PC-9 (cell line): ENCODE measurements around the gene GCLC.

Experiments used
- EZH2 ChIP-seq: fragments of 200-600 bp; sonication (generic); IDR thresholded peaks from 2 replicates; pipeline ENCODE4 v1.8.0; 2017; ENCODE audit warnings: antibody characterized with exemption, low read depth
- TF ChIP-seq, protein P1 (sequence below): fragments of 200-600 bp; sonication (generic); conservative IDR thresholded peaks from 2 replicates; pipeline ENCODE4 v1.6.1; 2017; ENCODE audit warnings: mixed run types, antibody characterized with exemption, mild to moderate bottlenecking, moderate library complexity

DNA sequence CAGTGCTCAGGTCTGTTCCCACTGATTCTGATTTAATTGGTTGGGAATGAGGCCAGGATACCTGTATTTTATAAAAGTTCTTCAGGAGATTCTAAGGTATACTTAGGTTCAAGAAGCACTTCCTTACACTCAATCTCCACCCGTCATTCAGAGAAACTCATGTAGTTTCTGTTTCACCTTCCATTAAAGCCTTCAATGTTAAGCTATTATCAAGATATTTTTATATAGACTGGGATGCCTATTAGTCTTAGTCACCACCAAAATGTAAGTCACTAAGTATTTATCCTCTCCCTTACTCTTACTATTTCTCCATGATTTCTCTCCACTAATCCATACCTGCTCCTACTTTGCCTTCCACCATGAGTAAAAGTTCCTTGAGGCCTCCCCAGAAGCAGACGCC, 38.1 kb upstream of the GCLC start:
- TF ChIP-seq, protein P1, sequence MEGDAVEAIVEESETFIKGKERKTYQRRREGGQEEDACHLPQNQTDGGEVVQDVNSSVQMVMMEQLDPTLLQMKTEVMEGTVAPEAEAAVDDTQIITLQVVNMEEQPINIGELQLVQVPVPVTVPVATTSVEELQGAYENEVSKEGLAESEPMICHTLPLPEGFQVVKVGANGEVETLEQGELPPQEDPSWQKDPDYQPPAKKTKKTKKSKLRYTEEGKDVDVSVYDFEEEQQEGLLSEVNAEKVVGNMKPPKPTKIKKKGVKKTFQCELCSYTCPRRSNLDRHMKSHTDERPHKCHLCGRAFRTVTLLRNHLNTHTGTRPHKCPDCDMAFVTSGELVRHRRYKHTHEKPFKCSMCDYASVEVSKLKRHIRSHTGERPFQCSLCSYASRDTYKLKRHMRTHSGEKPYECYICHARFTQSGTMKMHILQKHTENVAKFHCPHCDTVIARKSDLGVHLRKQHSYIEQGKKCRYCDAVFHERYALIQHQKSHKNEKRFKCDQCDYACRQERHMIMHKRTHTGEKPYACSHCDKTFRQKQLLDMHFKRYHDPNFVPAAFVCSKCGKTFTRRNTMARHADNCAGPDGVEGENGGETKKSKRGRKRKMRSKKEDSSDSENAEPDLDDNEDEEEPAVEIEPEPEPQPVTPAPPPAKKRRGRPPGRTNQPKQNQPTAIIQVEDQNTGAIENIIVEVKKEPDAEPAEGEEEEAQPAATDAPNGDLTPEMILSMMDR, result no peak
- TF ChIP-seq EZH2, result no peak
